Measurements from ENCODE around the gene CBX1. TPM values are rescaled to one million over a fixed set of nuclear protein-coding genes. Genes with fewer than 3 reads are reported as not detected.
A peak's percentile ranks its signal among the peaks of the same experiment; 100 is the strongest.

The CBX1 gene
- total RNA-seq = 10 to 100 TPM in 2 of 4 donors, 1 to 10 TPM in 2; 3.7 to 28.3 (median 12.8) TPM

DNA sequence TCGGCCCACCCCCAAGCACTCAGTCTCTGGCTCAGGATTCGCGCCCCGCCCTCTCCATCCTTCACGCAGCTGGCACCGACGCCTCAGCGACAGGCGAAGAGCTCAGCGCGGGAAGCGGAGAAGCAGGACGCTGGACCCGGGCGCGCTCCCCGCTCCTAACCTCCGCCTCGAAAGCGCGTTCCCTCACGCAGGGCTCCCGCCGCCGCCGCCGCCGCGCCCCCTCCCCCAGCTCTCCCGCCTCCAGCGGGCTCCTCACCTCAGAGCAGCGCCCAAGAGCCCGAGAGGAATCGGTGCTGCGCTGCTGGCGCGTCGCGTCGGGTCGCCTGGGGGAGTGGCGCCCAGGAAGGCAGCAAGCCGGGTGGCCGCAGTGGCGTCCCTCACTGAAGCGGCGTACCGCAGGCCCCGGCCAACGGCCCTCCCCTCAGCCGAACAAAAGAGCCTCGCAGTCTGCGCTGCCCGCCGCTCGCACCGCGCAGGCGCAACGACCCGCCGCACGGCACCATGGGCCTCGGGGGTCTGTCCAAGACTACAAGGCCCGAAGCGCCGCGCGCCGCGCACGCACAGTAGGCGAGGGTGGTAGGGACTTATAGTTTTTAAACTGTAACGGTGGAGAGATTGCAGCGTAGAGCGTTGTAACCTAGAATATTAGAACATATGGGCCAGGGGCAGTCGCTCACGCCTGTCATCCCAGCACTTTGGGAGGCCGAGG, at the start of gene CBX1:
Gene CBX1, minus strand, starts transcription at position 467 of the 709 bp plus-strand sequence. CDS start 24,474 bp downstream, outside the sequence.
- intact Hi-C loops (cut with DNase I; ENCODE audit: low total_unique reads) (no loop called here), in situ Hi-C loops (cut with MboI; ENCODE audit: low pct_ligation_motif_present in 1 of 4, low pct_unique_long_range_greater_than_20kb in 1 of 4, low sequenced_read_pairs in 3 of 4) (no loop called here)
- H3K27me3 ChIP-seq = no peaks in the 10 kb centered on the region
- peaks cover 0 to 37% (median 18%) of the 10 kb centered on the region in 4 donors for H3K4me1 ChIP-seq
- H3K36me3 ChIP-seq = no peaks in the 10 kb centered on the region
- no peaks in the 10 kb centered on the region for H3K9me3 ChIP-seq
- TF ChIP-seq POLR2AphosphoS5 (IDR thresholded peaks at IDR 0.05) = peak; percentile 63 to 77 (median 71)
- TF ChIP-seq EP300 (IDR thresholded peaks at IDR 0.05; ENCODE audit: low read depth) = no peak
- TF ChIP-seq, protein P1, sequence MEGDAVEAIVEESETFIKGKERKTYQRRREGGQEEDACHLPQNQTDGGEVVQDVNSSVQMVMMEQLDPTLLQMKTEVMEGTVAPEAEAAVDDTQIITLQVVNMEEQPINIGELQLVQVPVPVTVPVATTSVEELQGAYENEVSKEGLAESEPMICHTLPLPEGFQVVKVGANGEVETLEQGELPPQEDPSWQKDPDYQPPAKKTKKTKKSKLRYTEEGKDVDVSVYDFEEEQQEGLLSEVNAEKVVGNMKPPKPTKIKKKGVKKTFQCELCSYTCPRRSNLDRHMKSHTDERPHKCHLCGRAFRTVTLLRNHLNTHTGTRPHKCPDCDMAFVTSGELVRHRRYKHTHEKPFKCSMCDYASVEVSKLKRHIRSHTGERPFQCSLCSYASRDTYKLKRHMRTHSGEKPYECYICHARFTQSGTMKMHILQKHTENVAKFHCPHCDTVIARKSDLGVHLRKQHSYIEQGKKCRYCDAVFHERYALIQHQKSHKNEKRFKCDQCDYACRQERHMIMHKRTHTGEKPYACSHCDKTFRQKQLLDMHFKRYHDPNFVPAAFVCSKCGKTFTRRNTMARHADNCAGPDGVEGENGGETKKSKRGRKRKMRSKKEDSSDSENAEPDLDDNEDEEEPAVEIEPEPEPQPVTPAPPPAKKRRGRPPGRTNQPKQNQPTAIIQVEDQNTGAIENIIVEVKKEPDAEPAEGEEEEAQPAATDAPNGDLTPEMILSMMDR (IDR thresholded peaks at IDR 0.05) = no peak
- TF ChIP-seq POLR2A (IDR thresholded peaks at IDR 0.05) = peak; percentile 42
- peak within 1 kb of the TSS; percentile 89 to 98 (median 95) for H3K27ac ChIP-seq
- H3K4me3 ChIP-seq = peak within 1 kb of the TSS; percentile 75 to 98 (median 86)
- WGBS, 2 donors (ENCODE audit: low coverage in 1 of 2) = 0 to 1% methylated on average over 7 to 75 of the region's 79 CpGs
- DNase-seq = peak; percentile 94

DNA sequence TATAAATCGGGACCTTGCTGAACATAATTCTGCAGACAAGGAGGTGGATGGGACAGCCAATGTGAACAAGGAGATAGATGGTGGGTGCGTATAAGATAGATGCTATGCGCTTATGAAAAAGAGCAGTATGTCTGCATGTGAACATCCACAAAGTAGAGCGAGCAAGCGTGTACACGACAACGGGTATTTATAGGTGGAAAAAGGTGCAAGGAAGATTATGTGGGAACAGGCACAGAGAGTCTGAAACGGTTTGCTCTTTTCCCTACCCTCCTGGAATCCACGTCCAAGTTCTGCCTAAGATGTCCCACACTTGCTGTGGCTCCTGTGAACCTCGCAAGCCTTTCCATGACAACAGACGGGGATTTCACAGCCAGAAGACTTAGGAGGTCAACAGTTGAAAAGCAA, 49.3 kb upstream of the CBX1 start:
- Histone ChIP-seq H3K27me3 (peaks cover 56% of the 10 kb centered on the region), H3K27ac (no peak overlapping the region), H3K4me1 (peaks cover 0 to 5% (median under 1%) of the 10 kb centered on the region in 4 donors), H3K4me3 (no peak overlapping the region), H3K36me3 (no peaks in the 10 kb centered on the region), H3K9me3 (no peaks in the 10 kb centered on the region)
- DNase-seq = no peak
- 64 to 90% methylated on average over 8 to 11 of the region's 11 CpGs for WGBS, 2 donors (ENCODE audit: low coverage in 1 of 2)
- in situ Hi-C loops (cut with MboI; ENCODE audit: low pct_ligation_motif_present in 1 of 4, low pct_unique_long_range_greater_than_20kb in 1 of 4, low sequenced_read_pairs in 3 of 4) = no loop called here
- intact Hi-C loops (cut with DNase I; ENCODE audit: low total_unique reads) = no loop called here
- TF ChIP-seq POLR2AphosphoS5 (IDR thresholded peaks at IDR 0.05) (no peak), POLR2A (IDR thresholded peaks at IDR 0.05) (no peak), EP300 (IDR thresholded peaks at IDR 0.05; ENCODE audit: low read depth) (no peak)
- TF ChIP-seq, protein P1 (IDR thresholded peaks at IDR 0.05) = no peak

DNA sequence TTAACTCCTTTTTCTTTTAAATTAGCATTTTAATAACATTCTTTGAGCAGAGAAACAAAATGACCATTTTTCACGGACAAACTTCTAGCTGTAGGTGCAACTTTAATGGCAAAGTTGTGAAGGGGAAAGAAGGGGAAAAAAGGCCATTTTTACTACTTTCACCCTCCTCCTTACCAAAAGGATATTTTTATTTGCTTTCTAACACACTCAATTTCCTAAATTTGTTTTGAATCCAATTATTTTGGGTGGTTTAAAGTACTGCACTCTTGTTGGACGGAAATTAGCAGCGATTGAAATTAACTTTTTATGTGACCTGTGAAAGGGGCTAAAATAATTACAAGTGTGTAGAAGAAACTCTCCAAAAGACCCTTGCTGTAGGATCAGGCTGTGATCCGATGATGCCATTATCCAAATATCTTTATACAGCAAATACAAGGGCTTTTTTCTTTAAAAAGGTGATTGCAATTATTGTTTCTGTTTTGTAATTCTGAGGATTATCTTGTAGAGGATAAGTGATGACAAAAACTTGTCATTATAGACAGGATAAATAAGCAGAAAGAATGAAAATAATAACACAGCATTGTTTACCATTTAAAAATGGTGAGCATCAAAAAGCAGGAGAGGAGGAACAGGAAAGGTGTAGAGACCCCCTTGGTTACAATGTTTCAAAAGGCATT, 48.6 kb upstream of the CBX1 start:
- Histone ChIP-seq H3K4me1 (peaks cover 0 to 8% (median 3%) of the 10 kb centered on the region in 4 donors), H3K27ac (no peak overlapping the region), H3K27me3 (peaks cover 61% of the 10 kb centered on the region), H3K4me3 (no peak overlapping the region), H3K9me3 (no peaks in the 10 kb centered on the region), H3K36me3 (no peaks in the 10 kb centered on the region)
- WGBS, 2 donors (ENCODE audit: low coverage in 1 of 2) = 70 to 87% methylated on average over 4 of the region's 4 CpGs
- intact Hi-C loops (cut with DNase I; ENCODE audit: low total_unique reads) (no loop called here), in situ Hi-C loops (cut with MboI; ENCODE audit: low pct_ligation_motif_present in 1 of 4, low pct_unique_long_range_greater_than_20kb in 1 of 4, low sequenced_read_pairs in 3 of 4) (no loop called here)
- TF ChIP-seq POLR2A (IDR thresholded peaks at IDR 0.05) (no peak), POLR2AphosphoS5 (IDR thresholded peaks at IDR 0.05) (no peak), EP300 (IDR thresholded peaks at IDR 0.05; ENCODE audit: low read depth) (no peak)
- TF ChIP-seq, protein P1 (IDR thresholded peaks at IDR 0.05) = no peak
- DNase-seq = no peak

Measured in transverse colon (tissue), 4 donors.